Naive thymus-derived CD8-positive, alpha-beta T cell (primary cell): ENCODE measurements around the gene PABPN1L. TPM values are rescaled to one million over a fixed set of nuclear protein-coding genes. Genes with fewer than 3 reads are reported as not detected.

Source experiments
- ATAC-seq, 2 donors: fragments of 150-1000 bp; cut with Tn5 transposase in 1 of 2; sonication (Bioruptor Pico), chemical (Tn5 transposase) in 1 of 2; 1 replicate in 1 of 2; 2 replicates in 1 of 2; pipeline ENCODE4 v1.10.0; 2021; ENCODE audit warnings: mild to moderate bottlenecking in 2 of 2, moderate library complexity in 2 of 2
- POLR2A ChIA-PET: fragments of 350-600 bp; sonication (Branson Sonifier 250); formaldehyde crosslinking; loops from one replicate; lab custom pipeline; 2021; ENCODE audit warnings: antibody characterized with exemption; lab: Charles Lee
- DNase-seq, 10 donors: peaks; one replicate each; pipeline versions ENCODE4 v3.0.0 to v3.0.0-alpha.2; 2020 to 2022
- H3K27ac Mint-ChIP-seq, 10 donors: one replicate each; pipeline ENCODE4 v1.8.0; 2020 to 2022; ENCODE audit warnings: mild to moderate bottlenecking in 10 of 10, mixed read lengths in 10 of 10, moderate library complexity in 4 of 10, inconsistent platforms in 1 of 10
- H3K27me3 Mint-ChIP-seq, 5 donors: one replicate each; pipeline ENCODE4 v1.8.0; 2021 to 2022; ENCODE audit warnings: mixed read lengths in 5 of 5
- H3K36me3 Mint-ChIP-seq, 3 donors: one replicate each; pipeline ENCODE4 v1.8.0; 2020 to 2022; ENCODE audit warnings: mixed read lengths in 3 of 3, mild to moderate bottlenecking in 2 of 3, inconsistent platforms in 1 of 3
- H3K4me1 Mint-ChIP-seq, 4 donors: one replicate each; pipeline ENCODE4 v1.8.0; 2021 to 2022; ENCODE audit warnings: mixed read lengths in 4 of 4
- H3K4me3 Mint-ChIP-seq, 10 donors: one replicate each; pipeline ENCODE4 v1.8.0; 2020 to 2022; ENCODE audit warnings: mild to moderate bottlenecking in 10 of 10, mixed read lengths in 10 of 10, moderate library complexity in 6 of 10, inconsistent platforms in 1 of 10
- H3K9me3 Mint-ChIP-seq, 9 donors: one replicate each; pipeline ENCODE4 v1.8.0; 2020 to 2022; ENCODE audit warnings: mixed read lengths in 9 of 9, mild to moderate bottlenecking in 3 of 9, inconsistent platforms in 1 of 9, moderate library complexity in 1 of 9
- polyA plus RNA-seq, 3 donors: library from polyadenylated mRNA; unstranded; fragments of 300-500 nt; fragmentation: Illumina TruSeq; gene quantifications; one replicate each; pipeline ENCODE4 v1.2.3, GENCODE V29; 2021
- total RNA-seq, 8 experiments: library from RNA in 2 of 8; stranded (reverse) in 2 of 8; gene quantifications; one replicate each; pipeline ENCODE4 v1.2.3 and lab custom pipeline; 2021 to 2026

The PABPN1L gene
- total and polyA plus RNA-seq, 5 experiments from 2014 or later = not detected

DNA sequence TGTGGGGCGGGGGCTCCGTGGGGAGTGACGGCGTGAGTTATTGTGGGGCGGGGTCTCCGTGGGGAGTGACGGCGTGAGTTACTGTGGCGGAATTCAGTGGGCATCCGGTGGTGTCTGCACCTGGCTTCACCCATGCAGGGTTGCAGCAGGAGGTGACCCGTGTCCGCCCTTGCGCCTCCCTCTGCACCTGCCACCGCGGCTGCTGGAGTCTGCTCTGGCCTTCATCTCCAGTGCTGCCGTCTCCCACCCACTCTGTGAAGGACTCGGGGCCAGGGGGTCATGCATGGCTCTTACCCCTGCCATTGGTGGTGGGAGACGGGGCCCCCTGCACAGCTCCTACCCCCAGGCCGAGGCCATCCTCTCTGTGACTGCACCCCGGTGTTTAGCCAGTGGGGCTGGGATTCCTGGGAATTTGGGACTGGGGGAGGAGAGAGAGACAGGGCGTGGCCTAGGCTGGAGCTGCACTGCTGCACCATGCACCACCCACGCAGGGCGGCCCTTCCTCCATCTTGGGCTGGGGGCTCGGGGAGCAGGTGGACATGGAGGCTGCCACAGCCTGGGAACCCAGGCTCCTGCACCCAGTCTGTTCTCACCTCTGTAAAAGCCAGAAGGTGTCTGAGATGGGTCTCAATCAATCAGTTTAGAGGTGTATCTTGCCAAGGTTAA, 1.3 kb upstream of the PABPN1L start:
- peaks cover 0 to 10% (median 5%) of the 10 kb centered on the region in 4 donors for H3K4me1 Mint-ChIP-seq
- no peak overlapping the region for H3K4me3 Mint-ChIP-seq
- no peaks in the 10 kb centered on the region for H3K9me3 Mint-ChIP-seq
- H3K27me3 Mint-ChIP-seq = peaks cover 1 to 19% (median 7%) of the 10 kb centered on the region in 5 donors
- H3K27ac Mint-ChIP-seq = no peak overlapping the region
- no peaks in the 10 kb centered on the region for H3K36me3 Mint-ChIP-seq
- ATAC-seq = no peak
- no peak for DNase-seq
- POLR2A ChIA-PET = no interaction called here

DNA sequence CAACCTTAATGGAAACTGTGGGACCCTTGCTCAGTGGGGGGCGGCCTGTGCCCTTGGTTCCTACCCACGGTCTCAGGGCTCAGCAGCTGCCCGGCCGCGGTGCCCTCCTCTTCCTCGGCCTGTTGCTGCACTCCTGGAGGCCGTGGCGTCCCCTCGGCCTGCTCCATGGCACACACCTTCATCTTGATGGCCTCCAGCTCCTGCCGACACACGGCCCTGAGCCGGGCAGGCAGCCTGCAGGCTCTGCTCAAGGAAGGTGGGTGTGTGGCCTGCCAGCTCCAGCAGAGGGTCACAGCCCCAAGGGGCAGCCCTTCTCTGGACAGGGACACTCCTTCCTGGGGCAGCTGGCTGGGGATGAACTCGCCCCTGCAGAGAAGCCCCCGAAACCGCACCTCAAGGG, 718 bp downstream of the PABPN1L start:
- Mint-ChIP-seq H3K36me3 (peaks cover 0 to 12% (median 0%) of the 10 kb centered on the region in 3 donors), H3K4me3 (no peak overlapping the region), H3K27ac (no peak overlapping the region), H3K9me3 (no peaks in the 10 kb centered on the region), H3K27me3 (peaks cover 0 to 11% (median 3%) of the 10 kb centered on the region in 5 donors), H3K4me1 (peaks cover 2 to 4% (median 2%) of the 10 kb centered on the region in 4 donors)
- POLR2A ChIA-PET = no interaction called here
- DNase-seq = no peak
- ATAC-seq = no peak

DNA sequence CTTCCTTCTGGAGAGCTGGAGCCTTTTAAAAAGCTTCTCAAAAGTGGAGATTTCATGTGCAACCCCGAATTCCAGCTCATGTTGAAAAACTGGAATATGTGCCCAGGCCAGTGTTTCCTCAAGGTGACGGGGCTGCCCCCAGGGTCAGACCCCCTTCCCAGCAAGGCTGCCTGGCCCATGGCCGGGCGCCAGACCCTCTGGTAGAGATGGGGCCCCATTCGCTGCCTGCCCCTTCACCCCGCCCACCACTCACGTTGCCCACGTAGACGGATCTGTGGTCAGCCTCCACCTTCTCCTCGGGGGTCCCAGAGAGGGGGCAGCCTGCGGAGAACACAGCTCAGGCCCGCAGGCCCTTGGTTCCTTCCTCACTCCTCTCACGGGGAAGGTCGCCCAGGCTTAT, 1.1 kb downstream of the PABPN1L start:
- H3K27ac Mint-ChIP-seq = no peak overlapping the region
- no peaks in the 10 kb centered on the region for H3K9me3 Mint-ChIP-seq
- peaks cover 0 to 16% (median 0%) of the 10 kb centered on the region in 3 donors for H3K36me3 Mint-ChIP-seq
- DNase-seq (no peak), ATAC-seq (no peak)
- POLR2A ChIA-PET = no interaction called here
- no peak overlapping the region for H3K4me3 Mint-ChIP-seq
- peaks cover 0 to 2% (median under 1%) of the 10 kb centered on the region in 4 donors for H3K4me1 Mint-ChIP-seq
- peaks cover 0 to 7% (median 0%) of the 10 kb centered on the region in 5 donors for H3K27me3 Mint-ChIP-seq

DNA sequence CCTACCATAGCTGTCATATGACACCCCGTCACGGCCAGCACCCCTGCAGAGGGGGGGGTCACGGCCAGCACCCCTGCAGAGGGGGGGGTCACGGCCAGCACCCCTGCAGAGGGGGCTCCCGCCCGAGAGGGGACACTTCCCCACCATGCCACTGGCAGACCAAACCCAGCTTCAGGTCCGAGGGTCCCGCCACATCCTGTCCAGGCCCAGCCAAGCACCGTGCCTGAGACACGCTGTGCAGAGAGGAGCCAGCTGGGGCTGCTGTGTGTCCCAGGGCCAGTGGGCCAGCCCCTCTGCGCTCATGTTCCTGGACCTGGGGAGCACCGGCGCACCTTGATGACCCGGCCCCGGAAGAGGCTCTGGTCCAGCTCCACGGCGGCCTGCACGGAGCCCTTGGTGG, 1.9 kb downstream of the PABPN1L start:
- no peaks in the 10 kb centered on the region for H3K27me3 Mint-ChIP-seq

DNA sequence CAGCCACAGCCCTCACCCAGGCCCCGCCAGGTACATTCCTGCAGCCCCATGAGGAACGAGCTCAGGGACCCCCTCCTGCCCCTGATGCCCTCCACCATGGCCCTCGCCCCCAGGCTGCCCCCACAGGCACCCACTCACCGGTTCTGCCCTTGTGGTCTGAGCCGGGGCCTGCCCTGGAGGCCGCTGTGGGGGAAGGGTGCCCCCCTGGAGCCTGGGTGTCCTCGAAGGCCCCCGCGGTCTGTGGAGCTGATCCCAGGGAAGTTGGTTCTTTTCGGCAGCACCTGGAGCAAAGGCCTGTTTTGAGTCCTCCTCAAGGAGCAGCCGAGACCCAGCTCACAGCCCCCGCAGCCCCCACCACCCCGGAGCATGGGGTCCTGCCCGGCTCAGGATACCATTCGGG, 2.4 kb downstream of the PABPN1L start:
- H3K4me3 Mint-ChIP-seq = no peak overlapping the region

More for the DNA sequence above, 1.9 kb downstream of the PABPN1L start:
- Mint-ChIP-seq H3K4me3 (no peak overlapping the region), H3K36me3 (peaks cover 0 to 24% (median 0%) of the 10 kb centered on the region in 3 donors), H3K4me1 (peaks cover 0 to 2% (median under 1%) of the 10 kb centered on the region in 4 donors), H3K27ac (no peak overlapping the region), H3K9me3 (no peaks in the 10 kb centered on the region)
- POLR2A ChIA-PET = interaction anchor here (0.6 kb wide), 1 partner anchor 70 kb away, joined by 3 read pairs; no protein-coding TSS in a partner anchor
- DNase-seq (no peak), ATAC-seq (no peak)

DNA sequence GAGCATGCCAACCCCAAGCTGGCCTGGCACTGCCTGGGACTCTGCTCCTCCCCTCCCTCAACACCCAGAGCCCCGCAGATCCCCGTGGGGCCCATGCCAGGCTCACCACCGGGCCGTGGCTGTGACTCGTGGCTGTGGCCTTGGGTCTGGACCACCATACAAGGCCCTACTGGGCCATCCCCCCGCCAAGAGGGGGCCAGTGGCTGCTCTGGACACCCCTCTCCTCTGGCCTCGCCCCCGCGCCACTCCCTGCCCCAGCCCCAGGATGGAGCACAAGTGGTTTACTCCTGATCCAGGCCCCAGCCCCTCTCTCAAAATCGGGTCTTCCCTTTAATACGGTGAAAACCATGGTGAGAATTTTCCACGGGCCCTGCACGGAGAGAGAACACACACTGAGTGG, 3.0 kb downstream of the PABPN1L start:
- POLR2A ChIA-PET = no interaction called here
- Mint-ChIP-seq H3K4me3 (no peak overlapping the region), H3K4me1 (peaks cover 3 to 12% (median 6%) of the 10 kb centered on the region in 4 donors), H3K9me3 (no peaks in the 10 kb centered on the region), H3K27me3 (no peaks in the 10 kb centered on the region), H3K27ac (no peak overlapping the region), H3K36me3 (peaks cover 0 to 34% (median 0%) of the 10 kb centered on the region in 3 donors)
- DNase-seq (no peak), ATAC-seq (no peak)

More for the DNA sequence above, 2.4 kb downstream of the PABPN1L start:
- ATAC-seq = no peak
- no peak overlapping the region for H3K27ac Mint-ChIP-seq
- H3K9me3 Mint-ChIP-seq = no peaks in the 10 kb centered on the region
- H3K27me3 Mint-ChIP-seq = no peaks in the 10 kb centered on the region
- peaks cover 0 to 5% (median 2%) of the 10 kb centered on the region in 4 donors for H3K4me1 Mint-ChIP-seq
- no peak for DNase-seq
- POLR2A ChIA-PET = interaction anchor here (0.6 kb wide), 1 partner anchor 69 kb away, joined by 3 read pairs; no protein-coding TSS in a partner anchor
- H3K36me3 Mint-ChIP-seq = peaks cover 0 to 29% (median 0%) of the 10 kb centered on the region in 3 donors

DNA sequence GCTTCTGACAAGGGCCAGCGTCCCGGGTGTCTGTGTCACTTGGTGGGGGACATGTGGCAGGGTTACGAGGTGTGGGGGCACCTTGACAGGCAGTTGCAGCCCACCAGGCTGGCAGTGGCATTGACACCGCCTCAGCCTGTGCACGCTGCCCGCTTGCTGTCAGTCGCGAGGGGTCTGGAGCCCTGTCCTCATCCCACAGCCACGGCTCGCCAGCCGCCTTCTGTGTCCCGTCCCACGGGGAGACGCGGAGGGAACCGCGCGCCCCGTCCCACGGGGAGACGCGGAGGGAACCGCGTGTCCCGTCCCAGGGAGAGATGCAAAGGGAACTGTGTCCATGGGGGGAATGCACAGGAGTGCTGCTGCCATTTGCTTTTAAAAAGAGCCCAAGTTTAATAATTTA, 3.5 kb downstream of the PABPN1L start:
- no peaks in the 10 kb centered on the region for H3K27me3 Mint-ChIP-seq

DNA sequence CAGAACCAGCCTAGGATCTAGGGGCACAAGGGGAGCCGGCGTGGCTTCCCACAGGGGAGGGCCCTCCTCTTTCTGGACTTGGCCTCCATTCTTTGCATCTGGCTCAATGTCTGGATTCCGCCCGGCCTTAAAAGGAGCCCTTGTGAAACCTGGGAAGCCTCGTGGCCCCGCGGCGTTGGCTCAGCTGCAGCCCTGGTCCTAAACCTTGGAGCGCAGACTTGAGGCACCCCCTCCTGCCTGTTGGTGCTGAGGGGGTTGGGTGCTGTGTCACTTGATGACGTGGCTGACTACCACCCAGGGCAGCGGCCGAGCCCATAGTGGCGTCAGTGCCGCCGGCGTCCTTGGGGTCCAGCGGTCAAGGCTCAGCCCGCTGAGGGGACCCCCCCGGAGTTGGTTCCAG, 5.1 kb downstream of the PABPN1L start:
- H3K27ac Mint-ChIP-seq = no peak overlapping the region
- no peaks in the 10 kb centered on the region for H3K27me3 Mint-ChIP-seq
- DNase-seq (no peak), ATAC-seq (no peak)
- H3K4me3 Mint-ChIP-seq = peak overlapping the region in 2 of 10 donors; percentile 31 to 33
- peaks cover 0 to 38% (median 0%) of the 10 kb centered on the region in 3 donors for H3K36me3 Mint-ChIP-seq
- H3K9me3 Mint-ChIP-seq = no peaks in the 10 kb centered on the region
- peaks cover 13 to 24% (median 16%) of the 10 kb centered on the region in 4 donors for H3K4me1 Mint-ChIP-seq
- POLR2A ChIA-PET = no interaction called here

More for the DNA sequence above, 3.5 kb downstream of the PABPN1L start:
- DNase-seq (no peak), ATAC-seq (no peak)
- Mint-ChIP-seq H3K27ac (no peak overlapping the region), H3K4me3 (no peak overlapping the region), H3K4me1 (peaks cover 7 to 17% (median 10%) of the 10 kb centered on the region in 4 donors), H3K36me3 (peaks cover 0 to 36% (median 0%) of the 10 kb centered on the region in 3 donors), H3K9me3 (no peaks in the 10 kb centered on the region)
- POLR2A ChIA-PET = no interaction called here

DNA sequence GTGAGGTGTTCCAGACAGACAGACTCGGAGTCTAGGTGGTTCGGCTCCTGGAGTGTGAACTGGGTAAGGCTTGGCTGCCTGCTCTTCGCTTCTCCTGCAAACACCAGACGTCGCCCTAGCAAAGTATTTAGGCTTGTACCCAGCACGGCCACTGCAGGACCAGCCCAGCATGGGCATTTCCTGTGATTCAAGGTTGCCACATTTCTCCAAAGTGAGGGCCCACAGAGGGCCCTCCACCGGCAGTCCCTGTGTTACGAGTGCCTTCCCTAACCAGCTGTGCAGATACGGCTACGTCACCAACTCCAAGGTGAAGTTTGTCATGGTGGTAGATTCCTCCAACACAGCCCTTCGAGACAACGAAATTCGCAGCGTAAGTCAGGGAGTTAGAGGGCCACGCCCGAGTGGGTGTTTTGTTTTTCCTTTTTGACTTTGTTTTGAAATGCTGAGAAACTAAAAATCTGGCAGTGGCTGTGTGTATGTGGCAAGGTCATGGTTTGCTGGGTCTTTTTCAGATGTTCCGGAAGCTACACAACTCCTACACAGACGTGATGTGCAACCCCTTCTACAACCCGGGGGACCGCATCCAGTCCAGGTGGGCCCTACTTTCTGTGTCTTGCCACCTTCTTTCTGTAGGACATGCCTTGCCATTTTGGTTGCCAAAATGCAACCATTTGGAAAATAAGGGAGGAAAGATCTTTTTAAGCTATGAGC, 6.9 kb downstream of the PABPN1L start:
- ATAC-seq (no peak), DNase-seq (no peak)
- Mint-ChIP-seq H3K4me1 (peaks cover 19 to 40% (median 31%) of the 10 kb centered on the region in 4 donors), H3K4me3 (peak overlapping the region in 1 of 10 donors; percentile 42), H3K9me3 (no peaks in the 10 kb centered on the region), H3K36me3 (peaks cover 0 to 38% (median 0%) of the 10 kb centered on the region in 3 donors), H3K27ac (no peak overlapping the region), H3K27me3 (no peaks in the 10 kb centered on the region)
- POLR2A ChIA-PET = interaction anchor here (2.2 kb wide), 1 partner anchor 122 kb away, joined by 16 read pairs; no protein-coding TSS in a partner anchor

DNA sequence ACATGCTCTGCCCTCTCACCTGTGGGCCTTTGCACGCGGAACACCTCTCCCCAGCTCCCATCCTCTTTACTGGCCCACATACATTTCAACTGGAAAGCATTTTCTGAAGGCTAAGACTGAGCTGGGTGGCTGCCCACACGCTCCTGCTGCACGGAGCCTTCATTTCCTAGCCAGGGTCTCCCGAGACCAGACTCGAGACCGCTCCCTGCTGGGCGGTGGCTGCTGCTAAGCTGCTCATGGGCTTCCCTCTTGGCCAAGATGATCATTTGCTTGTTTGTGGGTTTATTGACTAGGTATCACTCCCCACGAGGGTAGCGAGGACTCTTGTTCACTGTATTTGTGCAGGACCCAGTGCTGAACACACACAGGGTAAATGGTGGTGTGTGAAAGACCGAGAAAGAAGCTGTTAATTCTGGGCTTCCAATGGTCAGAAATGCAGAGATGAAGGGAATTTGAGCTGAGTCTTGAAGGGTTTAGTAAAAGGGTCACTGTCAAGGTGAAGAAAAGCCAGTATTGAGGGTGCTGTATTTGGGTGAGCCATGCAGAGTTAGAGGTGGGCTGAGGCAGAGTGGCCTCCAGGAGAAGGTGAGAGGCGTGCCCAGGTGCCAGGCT, 8.6 kb downstream of the PABPN1L start:
- Mint-ChIP-seq H3K27me3 (no peaks in the 10 kb centered on the region), H3K4me3 (peak overlapping the region; percentile 95 to 100 (median 98)), H3K9me3 (no peaks in the 10 kb centered on the region), H3K36me3 (peaks cover 0 to 38% (median 0%) of the 10 kb centered on the region in 3 donors), H3K27ac (peak overlapping the region; percentile 93 to 99 (median 96)), H3K4me1 (peaks cover 19 to 42% (median 32%) of the 10 kb centered on the region in 4 donors)
- DNase-seq (peak; percentile 57 to 84 (median 67)), ATAC-seq (peak; percentile 55 to 60)
- POLR2A ChIA-PET = interaction anchor here (0.7 to 3.2 kb wide), 23 partner anchors 11 to 360 kb away, joined by 3 to 59 read pairs (median 7); partner anchors contain the start of genes ACSF3, APRT, CDT1 and PIEZO1

DNA sequence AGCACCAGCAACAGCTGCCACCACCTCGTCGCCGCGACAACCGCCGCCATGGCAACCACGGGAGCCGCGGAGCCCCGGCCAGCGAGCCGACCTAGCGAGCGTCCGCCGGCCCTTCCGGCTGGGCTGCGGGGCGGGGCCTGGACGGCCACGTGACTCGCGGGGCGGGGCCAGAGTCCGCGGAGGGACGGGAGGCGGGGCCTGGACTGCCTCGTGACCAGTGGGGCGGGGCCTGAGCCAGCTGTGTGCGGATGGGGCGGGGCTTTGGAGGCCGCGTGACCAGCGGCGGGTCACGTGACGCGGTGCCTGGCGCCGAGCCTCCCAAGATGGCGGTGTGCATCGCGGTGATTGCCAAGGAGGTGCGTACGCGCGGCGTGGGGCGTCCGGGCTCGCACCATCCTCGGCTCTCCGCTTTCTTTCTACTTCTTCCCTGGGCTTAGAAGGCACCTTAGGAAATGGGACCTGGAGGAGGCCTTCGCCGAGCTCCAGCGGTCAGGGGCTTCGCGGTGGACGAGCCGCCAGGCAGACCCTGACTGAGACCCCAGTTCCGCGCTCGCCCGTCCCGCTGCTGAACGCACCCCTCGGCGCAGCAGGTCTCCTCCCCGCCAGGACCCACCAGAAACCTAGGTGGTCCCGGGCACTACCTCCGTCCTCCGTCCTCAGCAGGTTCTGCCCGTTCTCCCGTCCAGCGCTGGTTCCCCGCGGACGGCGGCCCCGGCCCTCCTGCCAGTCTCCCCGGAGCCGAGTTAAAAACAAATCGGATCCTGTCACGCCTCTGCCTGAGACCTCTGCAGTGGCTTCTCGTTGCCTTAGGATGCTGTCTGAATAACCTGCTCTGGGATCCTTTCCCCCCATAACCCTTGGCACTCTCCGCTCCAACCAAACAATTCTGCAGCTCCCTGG, 9.4 kb downstream of the PABPN1L start, which contains the start of the genes GALNS and TRAPPC2L:
GALNS (minus strand) TSS at position 120 of the 900 bp plus-strand sequence; CDS start at position 50, 70 bp downstream.
TRAPPC2L (plus strand) TSS at position 300 of the 900 bp plus-strand sequence; CDS start at position 324, 24 bp downstream.
- H3K27me3 Mint-ChIP-seq = no peaks in the 10 kb centered on the region
- ATAC-seq = peak; percentile 84 to 86
- POLR2A ChIA-PET = interaction anchor here (0.6 to 3.2 kb wide), 30 partner anchors 10 to 360 kb away, joined by 3 to 59 read pairs (median 5); partner anchors contain the start of genes ACSF3, APRT, CDH15 and CDT1
- peaks cover 0 to 35% (median 0%) of the 10 kb centered on the region in 3 donors for H3K36me3 Mint-ChIP-seq
- peaks cover 23 to 48% (median 33%) of the 10 kb centered on the region in 4 donors for H3K4me1 Mint-ChIP-seq
- H3K4me3 Mint-ChIP-seq = peak within 1 kb of the TSS; percentile 95 to 100 (median 98)
- H3K9me3 Mint-ChIP-seq = no peaks in the 10 kb centered on the region
- peak within 1 kb of the TSS; percentile 93 to 99 (median 96) for H3K27ac Mint-ChIP-seq
- DNase-seq = peak; percentile 95 to 100 (median 98)
